GM19328 (cell line): ENCODE results near the gene BSPRY.

Experiments
- ATAC-seq: cut with Tn5 transposase; IDR thresholded peaks from one replicate; pipeline ENCODE4 v1.9.1; 2021; ENCODE audit warnings: mild to moderate bottlenecking, moderate library complexity; ENCODE audit not compliant: unreplicated experiment

Gene BSPRY

GRCh38 chr9:113349445-113350094 lies at the start of gene BSPRY:
TSS of gene BSPRY (plus strand) at chr9:113349541. CDS start at chr9:113349580, 39 bp downstream.
- ATAC-seq = no peak

GRCh38 chr9:113299800-113300292 lies 49.5 kb upstream of the BSPRY start:
- no peak for ATAC-seq

- ATAC-seq = no peak
These were observed 47.8 kb upstream of the BSPRY start for GRCh38 chr9:113301548-113301947.

- ATAC-seq = no peak
These were observed 46.4 kb upstream of the BSPRY start, which contains the start of gene RNF183 for GRCh38 chr9:113302792-113303418. TSS of gene RNF183 (minus strand) at chr9:113303376. CDS start at chr9:113298184, 5,192 bp downstream.

GRCh38 chr9:113306566-113306965 lies 42.8 kb upstream of the BSPRY start:
- ATAC-seq = no peak

- no peak for ATAC-seq
These were observed 41.9 kb upstream of the BSPRY start for GRCh38 chr9:113307396-113307975.

GRCh38 chr9:113309204-113309813 lies 40.0 kb upstream of the BSPRY start:
- ATAC-seq = no peak

- no peak for ATAC-seq
These were observed 38.8 kb upstream of the BSPRY start for GRCh38 chr9:113310538-113310937.

GRCh38 chr9:113311961-113312360 lies 37.4 kb upstream of the BSPRY start:
- no peak for ATAC-seq

- ATAC-seq = no peak
These were observed 36.1 kb upstream of the BSPRY start for GRCh38 chr9:113313261-113313660.

- no peak for ATAC-seq
These were observed 34.1 kb upstream of the BSPRY start for GRCh38 chr9:113315231-113315630.

GRCh38 chr9:113316030-113316429 lies 33.3 kb upstream of the BSPRY start:
- ATAC-seq = no peak

GRCh38 chr9:113317777-113318176 lies 31.6 kb upstream of the BSPRY start:
- ATAC-seq = no peak

GRCh38 chr9:113319054-113319453 lies 30.3 kb upstream of the BSPRY start:
- no peak for ATAC-seq

- ATAC-seq = no peak
These were observed 29.3 kb upstream of the BSPRY start for GRCh38 chr9:113320051-113320450.

GRCh38 chr9:113322671-113323070 lies 26.7 kb upstream of the BSPRY start:
- ATAC-seq = no peak

GRCh38 chr9:113326230-113326629 lies 23.1 kb upstream of the BSPRY start:
- no peak for ATAC-seq

GRCh38 chr9:113328045-113328782 lies 21.1 kb upstream of the BSPRY start:
- ATAC-seq = no peak

GRCh38 chr9:113331780-113332179 lies 17.6 kb upstream of the BSPRY start:
- ATAC-seq = no peak

GRCh38 chr9:113337714-113338113 lies 11.6 kb upstream of the BSPRY start:
- ATAC-seq = no peak
